GM12878 (cell line): ENCODE results near the gene RYR2.

Experiments
- ATF2 ChIP-seq: IDR thresholded peaks from 2 replicates; pipeline ENCODE4 v1.6.1; 2012; ENCODE audit warnings: low read length, inconsistent platforms
- BCL11A ChIP-seq: IDR thresholded peaks from 2 replicates; pipeline ENCODE4 v1.6.1; 2011; ENCODE audit warnings: low read depth, low read length
- BHLHE40 ChIP-seq, 2 experiments: fragments of 450-650 bp in 1 of 2; IDR thresholded peaks; 2 replicates each; pipeline ENCODE4 v1.6.1; 2011 to 2017; ENCODE audit warnings: low read depth in 2 of 2, borderline replicate concordance in 1 of 2, improper control_type of control experiment in 1 of 2, low read length in 1 of 2, mild to moderate bottlenecking in 1 of 2
- CHD1 ChIP-seq: IDR thresholded peaks from 2 replicates; pipeline ENCODE4 v1.6.1; 2012; ENCODE audit warnings: low read depth, low read length, improper control_type of control experiment
- CREB1 ChIP-seq: IDR thresholded peaks from 2 replicates; pipeline ENCODE4 v1.6.1; 2012; ENCODE audit warnings: low read depth, mild to moderate bottlenecking, inconsistent platforms
- CTCF ChIP-seq, 3 experiments: IDR thresholded peaks in 2 of 3; conservative IDR thresholded peaks in 1 of 3; 2 replicates each; pipeline ENCODE4 v1.5.1; 2011; ENCODE audit warnings: low read depth in 3 of 3, low read length in 3 of 3, mild to moderate bottlenecking in 3 of 3, control low read depth in 2 of 3, moderate library complexity in 2 of 3, inconsistent platforms in 1 of 3, mixed read lengths in 1 of 3; ENCODE audit not compliant: control insufficient read depth in 2 of 3, insufficient read depth in 1 of 3; ENCODE audit errors: extremely low read depth in 1 of 3
- EZH2 ChIP-seq: IDR thresholded peaks from 2 replicates; pipeline ENCODE4 v1.6.1; 2012; ENCODE audit warnings: low read depth, mild to moderate bottlenecking, control low read depth, inconsistent platforms, low read length, borderline replicate concordance; ENCODE audit not compliant: control insufficient read depth
- LARP7 ChIP-seq: fragments of 450-650 bp; IDR thresholded peaks from 2 replicates; pipeline ENCODE4 v1.6.1; 2017; ENCODE audit warnings: mild to moderate bottlenecking
- POLR2A ChIP-seq: IDR thresholded peaks from 2 replicates; pipeline ENCODE4 v1.6.1; 2011; ENCODE audit warnings: low read depth, mild to moderate bottlenecking, low read length
- RELB ChIP-seq: fragments of 450-650 bp; IDR thresholded peaks from 2 replicates; pipeline ENCODE4 v1.6.1; 2017; ENCODE audit warnings: low read depth, mild to moderate bottlenecking, moderate library complexity
- SMAD1 ChIP-seq: fragments of 450-650 bp; IDR thresholded peaks from 2 replicates; pipeline ENCODE4 v1.6.1; 2018; ENCODE audit warnings: mild to moderate bottlenecking, low read depth; ENCODE audit not compliant: partially characterized antibody
- SMC3 ChIP-seq: IDR thresholded peaks from 2 replicates; pipeline ENCODE4 v1.6.1; 2011; ENCODE audit warnings: low read length, improper control_type of control experiment, borderline replicate concordance
- TF ChIP-seq, protein P1 (sequence below): fragments of 450-650 bp; IDR thresholded peaks from 2 replicates; pipeline ENCODE4 v1.6.1; 2017; ENCODE audit warnings: mild to moderate bottlenecking, low read depth, inconsistent platforms; ENCODE audit not compliant: poor library complexity, severe bottlenecking

DNA sequence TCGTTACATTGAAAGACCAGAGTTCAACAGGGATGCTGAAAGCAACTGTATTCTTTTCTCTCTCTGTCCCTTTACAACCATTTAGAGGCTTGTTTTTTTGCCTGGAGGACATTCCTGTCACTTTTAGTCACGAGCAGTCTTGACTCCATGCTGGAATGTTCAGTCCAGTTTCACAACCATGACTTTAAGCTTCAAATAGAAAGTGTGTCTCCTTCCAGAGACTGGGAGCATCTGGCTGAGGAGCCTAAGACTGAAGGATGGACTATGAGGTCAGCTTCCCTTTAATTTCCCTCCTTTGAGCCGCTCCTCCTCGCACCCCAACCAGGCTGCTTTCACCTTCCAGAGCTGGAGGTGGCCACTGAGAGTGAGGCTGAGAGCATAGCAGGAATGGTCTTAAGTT is 10.5 kb upstream of the RYR2 start:
- TF ChIP-seq BCL11A, result no peak
- TF ChIP-seq ATF2, result no peak
- no peak for TF ChIP-seq RELB
- TF ChIP-seq CTCF (IDR thresholded peaks at IDR 0.05 in 2 of 3, conservative IDR thresholded peaks at IDR 0.05 in 1 of 3; ENCODE audit: control insufficient read depth in 2 of 3, extremely low read depth in 1 of 3, insufficient read depth in 1 of 3, low read depth in 3 of 3, low read length in 3 of 3), result no peak
- no peak for TF ChIP-seq EZH2
- no peak for TF ChIP-seq LARP7
- TF ChIP-seq, protein P1, sequence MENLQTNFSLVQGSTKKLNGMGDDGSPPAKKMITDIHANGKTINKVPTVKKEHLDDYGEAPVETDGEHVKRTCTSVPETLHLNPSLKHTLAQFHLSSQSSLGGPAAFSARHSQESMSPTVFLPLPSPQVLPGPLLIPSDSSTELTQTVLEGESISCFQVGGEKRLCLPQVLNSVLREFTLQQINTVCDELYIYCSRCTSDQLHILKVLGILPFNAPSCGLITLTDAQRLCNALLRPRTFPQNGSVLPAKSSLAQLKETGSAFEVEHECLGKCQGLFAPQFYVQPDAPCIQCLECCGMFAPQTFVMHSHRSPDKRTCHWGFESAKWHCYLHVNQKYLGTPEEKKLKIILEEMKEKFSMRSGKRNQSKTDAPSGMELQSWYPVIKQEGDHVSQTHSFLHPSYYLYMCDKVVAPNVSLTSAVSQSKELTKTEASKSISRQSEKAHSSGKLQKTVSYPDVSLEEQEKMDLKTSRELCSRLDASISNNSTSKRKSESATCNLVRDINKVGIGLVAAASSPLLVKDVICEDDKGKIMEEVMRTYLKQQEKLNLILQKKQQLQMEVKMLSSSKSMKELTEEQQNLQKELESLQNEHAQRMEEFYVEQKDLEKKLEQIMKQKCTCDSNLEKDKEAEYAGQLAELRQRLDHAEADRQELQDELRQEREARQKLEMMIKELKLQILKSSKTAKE, result no peak
- TF ChIP-seq SMC3, result no peak
- no peak for TF ChIP-seq CREB1
- TF ChIP-seq BHLHE40 (IDR thresholded peaks at IDR 0.05; ENCODE audit: borderline replicate concordance in 1 of 2, low read depth in 2 of 2, low read length in 1 of 2), result no peak
- TF ChIP-seq CHD1, result no peak
- TF ChIP-seq SMAD1, result no peak
- TF ChIP-seq POLR2A, result no peak
